ENCODE measurements around the gene CDKL4.
"Not testable (repeated sequence)": the region's sequence is repeated elsewhere in the genome, so short reads cannot be mapped to it uniquely, and the experiment has no call there.

- TF ChIP-seq POLR2A (IDR thresholded peaks at IDR 0.05; ENCODE audit: low read length); GATA1 (IDR thresholded peaks at IDR 0.05; ENCODE audit: low read depth, low read length): not testable (repeated sequence)
Measured at GRCh38 chr2:39172047-39172706, 71.6 kb downstream of the CDKL4 start.
